ENCODE results near the gene CSTF2T.

Gene CSTF2T

DNA sequence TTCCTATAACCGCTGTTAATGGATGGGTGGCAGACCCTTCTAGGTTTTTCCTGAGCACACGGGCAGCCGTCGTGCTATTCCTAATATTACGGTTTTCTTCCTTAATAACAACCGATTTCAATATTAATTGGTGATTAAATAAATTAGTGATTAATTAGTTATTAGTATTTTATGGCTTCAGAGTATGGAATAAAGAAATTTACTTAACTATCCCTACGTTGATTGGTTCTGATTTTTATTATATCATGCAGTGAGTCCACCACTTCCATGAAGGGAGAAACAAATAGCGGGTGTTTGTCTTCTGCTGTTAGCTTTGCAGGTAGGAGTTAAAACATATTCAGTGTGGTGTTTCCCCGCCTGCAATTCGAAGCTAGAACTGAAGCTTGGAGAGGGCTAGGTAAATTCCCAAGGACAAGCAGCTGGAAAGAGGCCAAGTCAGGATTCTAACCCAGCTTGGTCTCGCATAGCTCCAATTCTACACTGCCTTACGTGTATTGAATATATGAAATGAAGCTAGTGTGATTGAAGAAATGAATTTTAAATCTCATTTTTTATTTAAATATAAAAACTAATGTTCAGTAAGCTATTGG is 928 bp upstream of the CSTF2T start:
- DNase-seq (ENCODE audit: low spot score), result no peak
- in situ Hi-C loops (cut with MboI; ENCODE audit: low sequenced_read_pairs, unreplicated experiment), result no loop called here
- TF ChIP-seq, protein P1, sequence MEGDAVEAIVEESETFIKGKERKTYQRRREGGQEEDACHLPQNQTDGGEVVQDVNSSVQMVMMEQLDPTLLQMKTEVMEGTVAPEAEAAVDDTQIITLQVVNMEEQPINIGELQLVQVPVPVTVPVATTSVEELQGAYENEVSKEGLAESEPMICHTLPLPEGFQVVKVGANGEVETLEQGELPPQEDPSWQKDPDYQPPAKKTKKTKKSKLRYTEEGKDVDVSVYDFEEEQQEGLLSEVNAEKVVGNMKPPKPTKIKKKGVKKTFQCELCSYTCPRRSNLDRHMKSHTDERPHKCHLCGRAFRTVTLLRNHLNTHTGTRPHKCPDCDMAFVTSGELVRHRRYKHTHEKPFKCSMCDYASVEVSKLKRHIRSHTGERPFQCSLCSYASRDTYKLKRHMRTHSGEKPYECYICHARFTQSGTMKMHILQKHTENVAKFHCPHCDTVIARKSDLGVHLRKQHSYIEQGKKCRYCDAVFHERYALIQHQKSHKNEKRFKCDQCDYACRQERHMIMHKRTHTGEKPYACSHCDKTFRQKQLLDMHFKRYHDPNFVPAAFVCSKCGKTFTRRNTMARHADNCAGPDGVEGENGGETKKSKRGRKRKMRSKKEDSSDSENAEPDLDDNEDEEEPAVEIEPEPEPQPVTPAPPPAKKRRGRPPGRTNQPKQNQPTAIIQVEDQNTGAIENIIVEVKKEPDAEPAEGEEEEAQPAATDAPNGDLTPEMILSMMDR (IDR thresholded peaks at IDR 0.05; ENCODE audit: borderline replicate concordance, control extremely low read depth, extremely low read depth, insufficient read depth, missing control alignments), result no peak

DNA sequence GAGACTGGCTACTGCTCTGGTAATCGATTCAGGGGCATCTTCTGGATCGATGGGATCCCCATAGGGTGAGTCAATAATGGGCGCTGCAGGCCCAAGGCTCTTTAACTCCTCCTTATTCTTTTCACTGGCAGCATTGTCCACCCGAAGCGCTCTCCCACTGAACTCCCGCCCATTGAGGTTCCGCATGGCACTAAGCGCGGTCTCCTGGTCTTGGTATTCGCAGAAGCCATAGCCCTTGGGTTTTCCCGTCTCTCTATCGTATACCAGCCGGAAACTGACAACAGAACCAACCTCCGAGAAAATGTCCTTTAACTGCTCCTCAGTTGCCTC is 285 bp downstream of the CSTF2T start:
- in situ Hi-C loops (cut with MboI; ENCODE audit: low sequenced_read_pairs, unreplicated experiment), result no loop called here
- DNase-seq (ENCODE audit: low spot score), result no peak
- TF ChIP-seq, protein P1 (IDR thresholded peaks at IDR 0.05; ENCODE audit: borderline replicate concordance, control extremely low read depth, extremely low read depth, insufficient read depth, missing control alignments), result no peak

DNA sequence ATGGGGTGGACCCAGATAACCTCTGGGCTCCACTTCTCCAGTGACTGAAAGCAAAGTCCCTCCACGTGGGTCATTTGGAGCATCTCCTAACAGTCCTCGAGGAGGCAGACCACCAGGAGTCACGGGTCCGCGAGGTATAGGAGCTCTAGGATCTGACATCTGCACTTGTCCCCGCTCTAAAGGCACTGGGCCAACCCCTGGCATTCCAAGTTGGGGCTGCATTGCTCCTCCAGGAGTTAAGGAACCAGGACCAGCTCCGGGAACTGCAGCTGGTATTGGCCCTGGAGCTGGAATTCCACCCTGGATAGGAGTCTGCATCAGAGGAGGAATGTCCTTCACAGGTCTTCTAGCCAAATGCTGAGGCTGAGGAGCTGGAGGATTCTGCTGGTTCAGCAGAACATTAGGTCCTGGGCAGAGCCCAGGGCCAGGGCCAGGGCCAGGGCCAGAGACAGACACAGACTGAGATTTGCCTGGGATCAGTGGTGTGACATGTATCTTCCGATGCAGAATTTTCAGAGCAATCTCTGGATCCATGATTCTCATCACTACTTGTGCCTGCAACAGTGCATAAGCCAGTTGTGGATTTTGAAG is 827 bp downstream of the CSTF2T start:
- DNase-seq (ENCODE audit: low spot score), result no peak
- in situ Hi-C loops (cut with MboI; ENCODE audit: low sequenced_read_pairs, unreplicated experiment), result no loop called here
- TF ChIP-seq, protein P1 (IDR thresholded peaks at IDR 0.05; ENCODE audit: borderline replicate concordance, control extremely low read depth, extremely low read depth, insufficient read depth, missing control alignments), result no peak

DNA sequence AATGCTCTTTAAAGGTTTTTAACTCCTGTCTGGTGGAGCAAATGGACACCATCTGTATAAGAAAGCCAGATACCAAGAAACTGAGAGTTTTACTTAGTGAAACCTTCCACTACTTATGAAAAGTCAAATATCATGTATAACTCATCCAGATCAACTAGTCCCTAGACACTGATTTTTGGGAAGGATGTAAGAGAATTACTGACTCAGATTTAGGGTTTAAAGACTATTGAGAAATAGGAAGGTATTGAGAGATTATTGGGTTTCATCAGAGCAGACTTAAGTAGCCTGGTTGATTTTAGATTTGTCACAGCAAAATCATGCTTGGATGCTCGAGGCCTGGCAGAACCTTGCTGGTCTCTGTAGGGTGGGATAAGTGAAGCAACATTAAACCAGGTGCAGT is 3.1 kb downstream of the CSTF2T start:
- TF ChIP-seq, protein P1 (IDR thresholded peaks at IDR 0.05; ENCODE audit: borderline replicate concordance, control extremely low read depth, extremely low read depth, insufficient read depth, missing control alignments), result no peak
- DNase-seq (ENCODE audit: low spot score), result no peak
- in situ Hi-C loops (cut with MboI; ENCODE audit: low sequenced_read_pairs, unreplicated experiment), result no loop called here

DNA sequence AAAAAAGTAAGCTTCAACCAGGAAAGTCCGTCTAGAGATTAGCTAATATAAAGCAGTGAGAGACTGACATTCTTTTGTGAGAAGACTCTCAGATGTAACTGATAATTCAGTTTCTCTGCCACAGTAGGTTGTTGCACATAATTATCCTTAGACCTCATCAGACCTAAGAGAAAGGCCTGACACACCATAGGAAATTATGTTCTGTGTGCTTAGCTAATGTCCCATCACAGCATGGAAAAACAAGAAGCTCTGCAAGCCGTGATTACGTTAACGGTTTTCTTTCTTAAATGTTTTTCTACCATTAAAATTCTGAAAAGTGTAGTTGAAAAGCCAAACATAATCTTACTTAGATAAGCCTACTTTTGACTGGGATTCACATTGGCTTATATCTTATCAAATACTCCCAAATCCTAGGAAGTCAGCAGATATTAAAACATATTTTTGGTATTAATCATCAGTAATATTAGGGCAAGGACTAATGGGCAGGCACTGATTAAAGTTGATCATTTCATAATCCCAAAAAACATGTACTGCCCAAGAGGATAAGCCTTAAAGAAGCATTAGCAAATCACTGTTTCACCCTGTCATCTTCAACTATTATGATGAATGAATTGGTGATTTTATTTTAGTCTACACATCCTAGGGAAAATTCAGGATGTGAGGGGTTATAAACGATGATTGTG is 5.2 kb downstream of the CSTF2T start:
- TF ChIP-seq, protein P1 (IDR thresholded peaks at IDR 0.05; ENCODE audit: borderline replicate concordance, control extremely low read depth, extremely low read depth, insufficient read depth, missing control alignments), result no peak
- in situ Hi-C loops (cut with MboI; ENCODE audit: low sequenced_read_pairs, unreplicated experiment), result no loop called here
- no peak for DNase-seq (ENCODE audit: low spot score)

DNA sequence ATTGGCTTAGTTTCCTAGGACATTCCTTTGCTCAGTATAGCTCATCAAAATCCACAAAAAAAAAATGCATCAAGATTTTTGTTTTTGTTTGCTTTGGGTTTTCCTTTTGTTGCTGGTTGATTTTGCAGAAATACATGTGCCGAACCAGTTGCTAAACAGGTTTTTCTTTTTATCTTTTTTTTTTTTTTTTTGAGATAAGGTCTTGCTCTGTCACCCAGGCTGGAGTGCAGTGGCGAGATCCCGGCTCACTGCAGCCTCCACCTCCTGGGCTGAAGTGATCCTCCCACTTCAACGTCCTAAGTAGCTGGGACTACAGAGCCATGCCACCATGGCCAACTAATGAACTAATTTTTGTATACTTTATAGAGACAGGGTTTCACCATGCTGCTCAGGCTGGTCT is 8.3 kb downstream of the CSTF2T start:
- DNase-seq (ENCODE audit: low spot score), result no peak
- TF ChIP-seq, protein P1 (IDR thresholded peaks at IDR 0.05; ENCODE audit: borderline replicate concordance, control extremely low read depth, extremely low read depth, insufficient read depth, missing control alignments), result no peak
- in situ Hi-C loops (cut with MboI; ENCODE audit: low sequenced_read_pairs, unreplicated experiment), result no loop called here

All from GM13976 (cell line).